ENCODE data around the gene SNTB2. TPM values are rescaled to one million over a fixed set of nuclear protein-coding genes. Genes with fewer than 3 reads are reported as not detected.

The SNTB2 gene
- total and polyA plus RNA-seq, 7 donors: 2.7 to 19.4 (median 12.6) TPM

DNA sequence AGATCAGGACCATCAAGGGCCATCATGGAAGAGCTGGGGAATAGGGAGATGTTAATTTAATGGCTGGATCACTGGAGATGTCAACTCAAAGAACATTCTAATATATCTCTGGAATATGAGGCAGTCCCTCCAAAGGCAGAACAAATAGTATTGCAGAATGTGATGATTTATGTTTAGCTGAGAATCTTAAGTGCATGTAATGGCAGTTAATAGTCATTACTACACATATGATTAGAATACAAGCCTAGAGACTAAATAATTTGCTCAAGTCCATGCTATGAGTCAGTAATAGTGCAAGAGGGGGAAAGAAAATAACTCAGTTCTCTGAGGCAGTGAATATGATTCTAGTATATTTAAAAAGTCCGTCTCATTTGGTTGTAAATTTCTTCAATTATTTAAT is 32.3 kb downstream of the SNTB2 start:
- TF ChIP-seq, protein P1, sequence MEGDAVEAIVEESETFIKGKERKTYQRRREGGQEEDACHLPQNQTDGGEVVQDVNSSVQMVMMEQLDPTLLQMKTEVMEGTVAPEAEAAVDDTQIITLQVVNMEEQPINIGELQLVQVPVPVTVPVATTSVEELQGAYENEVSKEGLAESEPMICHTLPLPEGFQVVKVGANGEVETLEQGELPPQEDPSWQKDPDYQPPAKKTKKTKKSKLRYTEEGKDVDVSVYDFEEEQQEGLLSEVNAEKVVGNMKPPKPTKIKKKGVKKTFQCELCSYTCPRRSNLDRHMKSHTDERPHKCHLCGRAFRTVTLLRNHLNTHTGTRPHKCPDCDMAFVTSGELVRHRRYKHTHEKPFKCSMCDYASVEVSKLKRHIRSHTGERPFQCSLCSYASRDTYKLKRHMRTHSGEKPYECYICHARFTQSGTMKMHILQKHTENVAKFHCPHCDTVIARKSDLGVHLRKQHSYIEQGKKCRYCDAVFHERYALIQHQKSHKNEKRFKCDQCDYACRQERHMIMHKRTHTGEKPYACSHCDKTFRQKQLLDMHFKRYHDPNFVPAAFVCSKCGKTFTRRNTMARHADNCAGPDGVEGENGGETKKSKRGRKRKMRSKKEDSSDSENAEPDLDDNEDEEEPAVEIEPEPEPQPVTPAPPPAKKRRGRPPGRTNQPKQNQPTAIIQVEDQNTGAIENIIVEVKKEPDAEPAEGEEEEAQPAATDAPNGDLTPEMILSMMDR (IDR thresholded peaks at IDR 0.05): no peak
- DNase-seq (no peak), ATAC-seq (no peak)
- WGBS, 3 donors: 94 to 98% (median 96%) methylated on average over 1 of the region's 1 CpG
- Histone ChIP-seq H3K36me3 (ENCODE audit: insufficient read depth in 1 of 2, low read depth in 1 of 2) (no peaks in the 10 kb centered on the region), H3K4me1 (peaks cover 17% of the 10 kb centered on the region), H3K9me3 (no peaks in the 10 kb centered on the region), H3K4me3 (no peak overlapping the region), H3K27ac (no peak overlapping the region), H3K27me3 (ENCODE audit: insufficient read depth in 3 of 3, low read length in 2 of 3) (no peaks in the 10 kb centered on the region)
- intact Hi-C loops (cut with DNase I): no loop called here

DNA sequence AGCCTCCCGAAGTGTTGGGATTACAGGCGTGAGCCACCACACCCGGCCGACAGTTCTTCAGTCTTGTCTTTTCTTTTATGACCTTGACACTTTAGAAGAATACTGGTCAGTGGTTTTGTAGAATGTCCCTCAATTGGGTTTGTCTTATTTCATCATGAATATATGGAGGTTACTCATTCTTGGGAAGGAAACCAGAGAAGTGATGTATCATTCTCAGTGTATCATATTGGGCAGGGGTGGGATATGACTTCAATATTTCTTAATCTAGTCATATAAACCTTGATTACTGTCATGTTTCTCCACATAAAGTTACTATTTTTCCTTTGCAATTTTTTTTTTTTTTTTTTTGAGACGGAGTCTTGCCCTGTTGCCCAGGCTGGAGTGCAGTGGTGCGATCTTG is 36.9 kb downstream of the SNTB2 start:
- Histone ChIP-seq H3K36me3 (ENCODE audit: insufficient read depth in 1 of 2, low read depth in 1 of 2) (no peaks in the 10 kb centered on the region), H3K27ac (no peak overlapping the region), H3K4me1 (peaks cover 7% of the 10 kb centered on the region), H3K9me3 (no peaks in the 10 kb centered on the region), H3K27me3 (ENCODE audit: insufficient read depth in 3 of 3, low read length in 2 of 3) (no peaks in the 10 kb centered on the region), H3K4me3 (no peak overlapping the region)
- ATAC-seq (no peak), DNase-seq (no peak)
- TF ChIP-seq, protein P1 (IDR thresholded peaks at IDR 0.05): no peak
- 93 to 99% (median 97%) methylated on average over 6 of the region's 6 CpGs for WGBS, 3 donors
- intact Hi-C loops (cut with DNase I): no loop called here

DNA sequence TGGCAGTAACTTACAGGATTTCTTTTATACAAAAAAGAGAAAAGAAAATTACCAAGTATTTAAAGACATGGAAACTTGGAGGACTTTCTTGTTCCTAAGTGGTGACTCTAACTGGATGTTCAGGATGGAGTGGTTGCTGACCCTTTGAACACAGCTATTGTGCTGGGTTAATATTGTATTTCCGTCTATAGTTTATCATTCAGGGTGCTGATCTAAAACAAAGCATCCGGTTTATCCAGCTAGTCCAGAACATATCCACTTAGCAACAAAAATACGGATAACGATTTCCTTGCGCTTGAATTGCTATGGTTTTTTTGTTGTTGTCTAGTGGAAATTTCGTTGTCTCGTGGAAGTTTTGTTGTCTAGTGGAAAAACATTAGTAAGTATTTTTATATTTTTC is 38.2 kb downstream of the SNTB2 start:
- no peaks in the 10 kb centered on the region for H3K9me3 ChIP-seq
- H3K36me3 ChIP-seq (ENCODE audit: insufficient read depth in 1 of 2, low read depth in 1 of 2): no peaks in the 10 kb centered on the region
- H3K4me3 ChIP-seq: no peak overlapping the region
- TF ChIP-seq, protein P1 (IDR thresholded peaks at IDR 0.05): no peak
- no peaks in the 10 kb centered on the region for H3K27me3 ChIP-seq (ENCODE audit: insufficient read depth in 3 of 3, low read length in 2 of 3)
- H3K27ac ChIP-seq: no peak overlapping the region
- ATAC-seq (no peak), DNase-seq (no peak)
- intact Hi-C loops (cut with DNase I): no loop called here
- H3K4me1 ChIP-seq: peaks cover 7% of the 10 kb centered on the region
- 75 to 85% (median 82%) methylated on average over 7 of the region's 7 CpGs for WGBS, 3 donors

DNA sequence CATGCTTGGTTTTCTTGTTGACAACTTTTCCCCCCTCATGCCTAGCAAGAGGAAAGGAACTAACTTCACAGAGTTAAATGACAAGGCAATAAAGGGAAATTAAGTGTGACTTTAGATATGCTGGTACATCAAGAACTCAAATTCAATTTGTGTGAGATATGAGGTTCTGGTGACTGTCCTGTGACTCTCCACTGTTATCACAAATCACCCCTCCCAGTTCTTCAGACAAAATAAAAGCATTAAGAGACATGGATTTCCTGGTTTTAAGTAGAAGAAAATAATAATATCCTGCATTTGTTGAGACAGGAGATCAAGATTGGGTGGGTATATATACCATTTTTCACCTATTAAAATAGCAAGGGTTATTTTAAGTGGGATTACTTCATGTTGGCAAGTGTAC is 46.2 kb downstream of the SNTB2 start:
- TF ChIP-seq, protein P1 (IDR thresholded peaks at IDR 0.05): no peak
- Histone ChIP-seq H3K27ac (no peak overlapping the region), H3K9me3 (no peaks in the 10 kb centered on the region), H3K27me3 (ENCODE audit: insufficient read depth in 3 of 3, low read length in 2 of 3) (no peaks in the 10 kb centered on the region), H3K36me3 (ENCODE audit: insufficient read depth in 1 of 2, low read depth in 1 of 2) (no peaks in the 10 kb centered on the region), H3K4me1 (peaks cover 4% of the 10 kb centered on the region), H3K4me3 (no peak overlapping the region)
- DNase-seq: no peak
- no peak for ATAC-seq
- intact Hi-C loops (cut with DNase I): no loop called here

DNA sequence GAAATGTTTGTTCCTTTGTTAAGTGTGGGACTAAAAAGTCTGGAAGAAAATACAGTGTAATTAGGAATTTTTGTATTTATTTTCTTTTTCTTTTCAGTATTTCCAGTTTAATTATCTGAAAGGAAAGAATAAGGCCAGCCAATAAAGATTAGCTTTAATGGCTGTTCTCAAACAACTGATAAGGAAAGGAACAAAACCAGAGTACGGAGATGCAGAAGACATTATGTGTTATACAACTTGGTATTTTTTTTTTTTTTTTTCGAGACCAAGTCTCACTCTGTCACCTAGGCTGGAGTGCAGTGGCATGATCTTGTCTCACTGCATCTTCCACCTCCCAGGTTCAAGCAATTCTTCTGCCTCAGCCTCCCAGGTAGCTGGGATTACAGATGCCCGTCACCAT is 47.5 kb downstream of the SNTB2 start:
- Histone ChIP-seq H3K36me3 (ENCODE audit: insufficient read depth in 1 of 2, low read depth in 1 of 2) (no peaks in the 10 kb centered on the region), H3K9me3 (no peaks in the 10 kb centered on the region), H3K4me1 (peaks cover 11% of the 10 kb centered on the region), H3K4me3 (no peak overlapping the region), H3K27ac (no peak overlapping the region), H3K27me3 (ENCODE audit: insufficient read depth in 3 of 3, low read length in 2 of 3) (no peaks in the 10 kb centered on the region)
- TF ChIP-seq, protein P1 (IDR thresholded peaks at IDR 0.05): no peak
- ATAC-seq: no peak
- intact Hi-C loops (cut with DNase I): no loop called here
- no peak for DNase-seq
- WGBS, 3 donors: 93 to 95% (median 93%) methylated on average over 3 of the region's 3 CpGs

All from psoas muscle (tissue), 8 donors.